HepG2 (cell line): Measurements from ENCODE around the gene SLC38A3. TPM values are rescaled to one million over a fixed set of nuclear protein-coding genes. Genes with fewer than 3 reads are reported as not detected.

Experiments used
- ARID4A ChIP-seq: sonication (generic); formaldehyde crosslinking; IDR thresholded peaks from 2 replicates; pipeline ENCODE4 v1.5.0; 2020; ENCODE audit warnings: mild to moderate bottlenecking, missing genetic modification reagents, borderline replicate concordance
- CENPT ChIP-seq: sonication (generic); formaldehyde crosslinking; IDR thresholded peaks from 2 replicates; pipeline ENCODE4 v1.8.0; 2022; ENCODE audit warnings: low read depth, mild to moderate bottlenecking, moderate library complexity, missing genetic modification reagents
- NFYB ChIP-seq: sonication (generic); formaldehyde crosslinking; IDR thresholded peaks from 2 replicates; pipeline ENCODE4 v1.4.0; 2020; ENCODE audit warnings: missing genetic modification reagents
- PRDM4 ChIP-seq: sonication (generic); formaldehyde crosslinking; IDR thresholded peaks from 2 replicates; pipeline ENCODE4 v1.9.0; 2021; ENCODE audit warnings: missing genetic modification reagents, borderline replicate concordance
- SYNCRIP ChIP-seq: fragments of 200-400 bp; formaldehyde crosslinking; IDR thresholded peaks from 2 replicates; pipeline ENCODE4 v1.6.1; 2018; ENCODE audit warnings: mild to moderate bottlenecking, low read depth, low read length; ENCODE audit not compliant: insufficient read depth
- TFE3 ChIP-seq: IDR thresholded peaks from 2 replicates; pipeline ENCODE4 v1.6.1; 2016
- U2AF2 ChIP-seq: fragments of 200-400 bp; formaldehyde crosslinking; IDR thresholded peaks from 2 replicates; pipeline ENCODE4 v1.6.1; 2017; ENCODE audit warnings: low read depth, mild to moderate bottlenecking, low read length
- ZFP36 ChIP-seq: fragments of 150-350 bp; IDR thresholded peaks from 2 replicates; pipeline ENCODE4 v1.6.1; 2018; ENCODE audit warnings: borderline replicate concordance, low read length, low read depth; ENCODE audit not compliant: partially characterized antibody
- ZMYM2 ChIP-seq: sonication (generic); formaldehyde crosslinking; IDR thresholded peaks from 2 replicates; pipeline ENCODE4 v1.8.0; 2022; ENCODE audit warnings: mild to moderate bottlenecking, missing genetic modification reagents
- ZNF253 ChIP-seq: sonication (generic); formaldehyde crosslinking; IDR thresholded peaks from 2 replicates; pipeline ENCODE4 v1.8.0; 2022; ENCODE audit warnings: mild to moderate bottlenecking, missing genetic modification reagents, borderline replicate concordance
- ZNF615 ChIP-seq: sonication (generic); formaldehyde crosslinking; IDR thresholded peaks from 2 replicates; pipeline ENCODE4 v1.5.0; 2020; ENCODE audit warnings: mild to moderate bottlenecking, missing genetic modification reagents, borderline replicate concordance
- ZNF672 ChIP-seq: sonication (generic); formaldehyde crosslinking; IDR thresholded peaks from 2 replicates; pipeline ENCODE4 v1.8.1; 2022; ENCODE audit warnings: missing genetic modification reagents
- ZNF761 ChIP-seq: sonication (generic); formaldehyde crosslinking; conservative IDR thresholded peaks from 2 replicates; pipeline ENCODE4 v1.4.0; 2020; ENCODE audit warnings: mild to moderate bottlenecking, missing genetic modification reagents
- polyA plus RNA-seq, 8 experiments: library from polyadenylated mRNA; depleted of rRNA in 3 of 8; stranded (reverse) in 7 of 8; unstranded in 1 of 8; fragments of >200 nt; fragmentation: Illumina TruSeq in 4 of 8; extraction: Trizol in 4 of 8; gene quantifications; 2 replicates each; pipeline versions ENCODE4 v1.2.1 to v1.2.3, GENCODE V29; 2011 to 2016; ENCODE audit warnings: low read depth in 4 of 8, missing spikeins in 1 of 8, mixed read lengths in 1 of 8; ENCODE audit not compliant: insufficient read depth in 1 of 8
- total RNA-seq, 5 experiments: library from RNA; depleted of rRNA; stranded (reverse); fragments of >200 nt; fragmentation: Illumina TruSeq; extraction: Trizol; gene quantifications; 2 replicates each; pipeline ENCODE4 v1.2.3, GENCODE V29; 2016; ENCODE audit warnings: low read depth in 1 of 5
- TF ChIP-seq, protein P1 (sequence below): sonication (generic); formaldehyde crosslinking; IDR thresholded peaks from 2 replicates; pipeline ENCODE4 v1.5.1; 2020; ENCODE audit warnings: mild to moderate bottlenecking, moderate library complexity, missing genetic modification reagents
- TF ChIP-seq, protein P2 (sequence below): sonication (generic); formaldehyde crosslinking; IDR thresholded peaks from 2 replicates; pipeline ENCODE4 v1.5.0; 2020; ENCODE audit warnings: missing genetic modification reagents
- TF ChIP-seq, protein P3 (sequence below): sonication (generic); formaldehyde crosslinking; IDR thresholded peaks from 2 replicates; pipeline ENCODE4 v1.8.0; 2022; ENCODE audit warnings: mild to moderate bottlenecking, missing genetic modification reagents

SLC38A3 gene
- total and polyA plus RNA-seq, 2 of the 13 experiments (the other 11 are each of a cell fraction or from before 2014, with no cell fraction given) = 29.8 to 164 TPM

- TF ChIP-seq ZFP36 (no peak), ZNF615 (CRISPR knock-in tag) (no peak), NFYB (no peak), SYNCRIP (no peak), ZNF253 (CRISPR knock-in tag) (no peak), ZMYM2 (CRISPR knock-in tag) (no peak), ZNF761 (CRISPR knock-in tag) (peak; percentile 90), CENPT (CRISPR knock-in tag) (no peak), PRDM4 (no peak), ARID4A (CRISPR knock-in tag) (peak; percentile 85), TFE3 (CRISPR knock-in tag) (peak; percentile 95), ZNF672 (CRISPR knock-in tag) (no peak), U2AF2 (0 out of 2 replicates have a peak, but pooled peaks have one; percentile 28)
- TF ChIP-seq, protein P1, sequence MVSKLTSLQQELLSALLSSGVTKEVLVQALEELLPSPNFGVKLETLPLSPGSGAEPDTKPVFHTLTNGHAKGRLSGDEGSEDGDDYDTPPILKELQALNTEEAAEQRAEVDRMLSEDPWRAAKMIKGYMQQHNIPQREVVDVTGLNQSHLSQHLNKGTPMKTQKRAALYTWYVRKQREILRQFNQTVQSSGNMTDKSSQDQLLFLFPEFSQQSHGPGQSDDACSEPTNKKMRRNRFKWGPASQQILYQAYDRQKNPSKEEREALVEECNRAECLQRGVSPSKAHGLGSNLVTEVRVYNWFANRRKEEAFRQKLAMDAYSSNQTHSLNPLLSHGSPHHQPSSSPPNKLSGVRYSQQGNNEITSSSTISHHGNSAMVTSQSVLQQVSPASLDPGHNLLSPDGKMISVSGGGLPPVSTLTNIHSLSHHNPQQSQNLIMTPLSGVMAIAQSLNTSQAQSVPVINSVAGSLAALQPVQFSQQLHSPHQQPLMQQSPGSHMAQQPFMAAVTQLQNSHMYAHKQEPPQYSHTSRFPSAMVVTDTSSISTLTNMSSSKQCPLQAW (CRISPR knock-in tag) = peak; percentile 62
- TF ChIP-seq, protein P2, sequence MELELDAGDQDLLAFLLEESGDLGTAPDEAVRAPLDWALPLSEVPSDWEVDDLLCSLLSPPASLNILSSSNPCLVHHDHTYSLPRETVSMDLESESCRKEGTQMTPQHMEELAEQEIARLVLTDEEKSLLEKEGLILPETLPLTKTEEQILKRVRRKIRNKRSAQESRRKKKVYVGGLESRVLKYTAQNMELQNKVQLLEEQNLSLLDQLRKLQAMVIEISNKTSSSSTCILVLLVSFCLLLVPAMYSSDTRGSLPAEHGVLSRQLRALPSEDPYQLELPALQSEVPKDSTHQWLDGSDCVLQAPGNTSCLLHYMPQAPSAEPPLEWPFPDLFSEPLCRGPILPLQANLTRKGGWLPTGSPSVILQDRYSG (CRISPR knock-in tag) = no peak
- TF ChIP-seq, protein P3, sequence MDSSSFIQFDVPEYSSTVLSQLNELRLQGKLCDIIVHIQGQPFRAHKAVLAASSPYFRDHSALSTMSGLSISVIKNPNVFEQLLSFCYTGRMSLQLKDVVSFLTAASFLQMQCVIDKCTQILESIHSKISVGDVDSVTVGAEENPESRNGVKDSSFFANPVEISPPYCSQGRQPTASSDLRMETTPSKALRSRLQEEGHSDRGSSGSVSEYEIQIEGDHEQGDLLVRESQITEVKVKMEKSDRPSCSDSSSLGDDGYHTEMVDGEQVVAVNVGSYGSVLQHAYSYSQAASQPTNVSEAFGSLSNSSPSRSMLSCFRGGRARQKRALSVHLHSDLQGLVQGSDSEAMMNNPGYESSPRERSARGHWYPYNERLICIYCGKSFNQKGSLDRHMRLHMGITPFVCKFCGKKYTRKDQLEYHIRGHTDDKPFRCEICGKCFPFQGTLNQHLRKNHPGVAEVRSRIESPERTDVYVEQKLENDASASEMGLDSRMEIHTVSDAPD = peak; percentile 90
Measured at GRCh38 chr3:50208677-50209344, 3.7 kb downstream of the SLC38A3 start (continued).
